Immature natural killer cell (primary cell): ENCODE results near the gene GATA3. TPM values are rescaled to one million over a fixed set of nuclear protein-coding genes. Genes with fewer than 3 reads are reported as not detected.
A peak's percentile ranks its signal among the peaks of the same experiment; 100 is the strongest.

Experiments
- DNase-seq, 3 donors: peaks; one replicate each; pipeline ENCODE4 v3.0.0; 2022; ENCODE audit warnings: mixed read lengths in 1 of 3
- H3K27ac Mint-ChIP-seq, 6 donors: one replicate each; pipeline ENCODE4 v1.8.0; 2020; ENCODE audit warnings: mixed read lengths in 6 of 6, mild to moderate bottlenecking in 5 of 6, inconsistent platforms in 4 of 6, moderate library complexity in 3 of 6
- H3K27me3 Mint-ChIP-seq, 3 donors: one replicate each; pipeline ENCODE4 v1.8.0; 2020 to 2021; ENCODE audit warnings: low read depth in 3 of 3, mild to moderate bottlenecking in 3 of 3, mixed read lengths in 3 of 3, moderate library complexity in 3 of 3, inconsistent platforms in 1 of 3
- H3K36me3 Mint-ChIP-seq, 3 donors: one replicate each; pipeline ENCODE4 v1.8.0; 2020; ENCODE audit warnings: mixed read lengths in 3 of 3, inconsistent platforms in 2 of 3, mild to moderate bottlenecking in 2 of 3
- H3K4me1 Mint-ChIP-seq, 2 donors: one replicate each; pipeline ENCODE4 v1.8.0; 2020; ENCODE audit warnings: inconsistent platforms in 2 of 2, mild to moderate bottlenecking in 2 of 2, mixed read lengths in 2 of 2, moderate library complexity in 1 of 2
- H3K4me3 Mint-ChIP-seq, 5 donors: one replicate each; pipeline ENCODE4 v1.8.0; 2020; ENCODE audit warnings: mild to moderate bottlenecking in 5 of 5, mixed read lengths in 5 of 5, inconsistent platforms in 3 of 5, moderate library complexity in 3 of 5
- H3K9me3 Mint-ChIP-seq, 6 donors: one replicate each; pipeline ENCODE4 v1.8.0; 2020; ENCODE audit warnings: mild to moderate bottlenecking in 6 of 6, mixed read lengths in 6 of 6, inconsistent platforms in 4 of 6, moderate library complexity in 3 of 6
- polyA plus RNA-seq, 3 donors: library from polyadenylated mRNA; unstranded; fragments of 300-500 nt; fragmentation: Illumina TruSeq; gene quantifications; one replicate each; pipeline ENCODE4 v1.2.3, GENCODE V29; 2021

GATA3 gene
- polyA plus RNA-seq, 3 donors from 2014 or later, result 27.2 to 52.1 (median 36.8) TPM

- Mint-ChIP-seq H3K4me1 (peaks cover 72 to 75% of the 10 kb centered on the region in 2 donors), H3K4me3 (peak overlapping the region; percentile 95 to 100 (median 96)), H3K36me3 (peaks cover 0 to 9% (median 8%) of the 10 kb centered on the region in 3 donors), H3K27ac (peak overlapping the region; percentile 88 to 99 (median 95)), H3K27me3 (peaks cover 26 to 54% (median 52%) of the 10 kb centered on the region in 3 donors), H3K9me3 (peaks cover 0 to 4% (median 0%) of the 10 kb centered on the region in 6 donors)
- no peak for DNase-seq
Observed at GRCh38 chr10:8057636-8058273, 3.3 kb downstream of the GATA3 start.

GRCh38 chr10:8058274-8059111 lies 4.0 kb downstream of the GATA3 start:
- H3K27me3 Mint-ChIP-seq, result peaks cover 20 to 48% (median 46%) of the 10 kb centered on the region in 3 donors
- peaks cover 0 to 4% (median 0%) of the 10 kb centered on the region in 6 donors for H3K9me3 Mint-ChIP-seq
- peak overlapping the region; percentile 81 to 100 (median 89) for H3K4me3 Mint-ChIP-seq
- peak overlapping the region; percentile 92 to 99 (median 98) for H3K27ac Mint-ChIP-seq
- no peak for DNase-seq
- H3K36me3 Mint-ChIP-seq, result peaks cover 4 to 16% (median 8%) of the 10 kb centered on the region in 3 donors
- H3K4me1 Mint-ChIP-seq, result peaks cover 73 to 77% of the 10 kb centered on the region in 2 donors

DNA sequence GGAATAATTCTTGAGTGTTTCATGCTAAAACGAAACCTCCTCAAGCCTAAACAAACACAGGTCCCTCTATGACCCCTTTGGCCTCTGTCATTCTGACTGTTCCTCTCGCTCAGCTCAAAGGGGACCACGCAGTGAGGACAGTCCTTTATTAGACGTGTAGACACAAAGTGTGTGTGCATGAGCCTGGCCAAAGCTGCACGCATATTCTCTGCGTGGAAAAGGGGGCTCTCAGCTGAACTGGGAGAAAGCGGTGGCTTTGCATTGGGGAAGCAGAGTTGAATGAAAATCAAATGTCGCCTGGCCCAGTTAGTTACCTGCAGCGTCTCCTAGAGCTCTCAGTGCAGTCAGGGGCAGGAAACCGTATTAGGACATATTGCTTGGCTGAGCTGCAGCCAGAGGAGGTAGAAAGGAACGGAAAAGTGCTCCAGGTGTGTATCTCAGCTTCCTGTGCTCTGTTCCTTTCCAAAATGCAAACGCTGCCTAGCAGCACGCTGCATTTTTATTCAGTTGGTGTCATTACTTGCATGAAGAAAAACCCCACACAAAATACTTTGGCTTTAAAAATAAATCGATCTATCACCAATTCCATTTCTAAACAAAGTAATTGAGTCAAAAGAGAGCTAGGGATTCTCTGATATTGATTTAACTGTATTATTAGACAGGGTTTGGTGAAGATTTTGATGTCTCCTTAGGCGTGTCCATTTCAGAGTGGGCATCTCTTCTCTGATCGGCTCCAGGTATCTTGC lies 4.9 kb downstream of the GATA3 start:
- Mint-ChIP-seq H3K9me3 (peaks cover 0 to 4% (median 0%) of the 10 kb centered on the region in 6 donors), H3K27me3 (peaks cover 18 to 41% (median 39%) of the 10 kb centered on the region in 3 donors), H3K4me1 (peaks cover 74 to 78% of the 10 kb centered on the region in 2 donors), H3K27ac (peak overlapping the region; percentile 92 to 99 (median 98)), H3K36me3 (peaks cover 7 to 25% (median 8%) of the 10 kb centered on the region in 3 donors), H3K4me3 (peak overlapping the region; percentile 81 to 100 (median 88))
- DNase-seq, result no peak

GRCh38 chr10:8060010-8060703 lies 5.7 kb downstream of the GATA3 start:
- peak; percentile 60 to 64 (median 62) for DNase-seq
- H3K36me3 Mint-ChIP-seq, result peaks cover 8 to 30% (median 10%) of the 10 kb centered on the region in 3 donors
- peaks cover 79 to 82% of the 10 kb centered on the region in 2 donors for H3K4me1 Mint-ChIP-seq
- peak overlapping the region; percentile 81 to 100 (median 88) for H3K4me3 Mint-ChIP-seq
- H3K9me3 Mint-ChIP-seq, result peaks cover 0 to 4% (median 0%) of the 10 kb centered on the region in 6 donors
- H3K27ac Mint-ChIP-seq, result peak overlapping the region; percentile 92 to 99 (median 98)
- peaks cover 13 to 35% (median 34%) of the 10 kb centered on the region in 3 donors for H3K27me3 Mint-ChIP-seq

DNA sequence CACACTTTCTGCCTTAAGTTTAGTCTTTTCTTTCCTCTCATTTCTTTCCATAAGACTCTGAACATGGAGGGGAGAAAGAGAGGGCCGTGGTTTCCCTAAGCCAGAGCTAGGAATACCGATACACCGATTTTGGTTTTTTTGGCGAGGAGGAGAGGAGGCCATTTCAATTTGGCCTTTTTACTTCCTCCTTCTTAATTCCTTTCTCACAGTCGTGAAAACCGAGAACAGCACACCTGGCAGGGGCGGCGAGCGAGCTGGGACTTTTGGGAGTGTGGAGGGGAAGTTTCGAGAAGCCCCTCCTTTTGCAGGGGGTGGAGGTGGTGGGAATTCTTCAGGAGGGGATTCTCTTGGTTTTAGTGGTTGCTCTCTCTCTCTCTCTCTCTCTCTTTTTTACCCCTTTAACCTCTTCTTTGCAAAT lies 6.2 kb downstream of the GATA3 start:
- no peak for DNase-seq
- Mint-ChIP-seq H3K27me3 (peaks cover 12 to 33% (median 32%) of the 10 kb centered on the region in 3 donors), H3K36me3 (peaks cover 11 to 34% (median 13%) of the 10 kb centered on the region in 3 donors), H3K4me1 (peaks cover 84 to 86% of the 10 kb centered on the region in 2 donors), H3K4me3 (peak overlapping the region; percentile 81 to 100 (median 88)), H3K9me3 (peaks cover 0 to 4% (median 0%) of the 10 kb centered on the region in 6 donors), H3K27ac (peak overlapping the region; percentile 92 to 99 (median 98))

GRCh38 chr10:8061274-8062211 lies 7.1 kb downstream of the GATA3 start:
- H3K9me3 Mint-ChIP-seq, result peaks cover 0 to 3% (median 0%) of the 10 kb centered on the region in 6 donors
- H3K27ac Mint-ChIP-seq, result peak overlapping the region; percentile 92 to 99 (median 98)
- DNase-seq, result peak; percentile 82 to 84 (median 84)
- H3K4me1 Mint-ChIP-seq, result peaks cover 89 to 92% of the 10 kb centered on the region in 2 donors
- peak overlapping the region; percentile 81 to 100 (median 88) for H3K4me3 Mint-ChIP-seq
- peaks cover 20 to 42% (median 22%) of the 10 kb centered on the region in 3 donors for H3K36me3 Mint-ChIP-seq
- peaks cover 14 to 39% (median 31%) of the 10 kb centered on the region in 3 donors for H3K27me3 Mint-ChIP-seq

DNA sequence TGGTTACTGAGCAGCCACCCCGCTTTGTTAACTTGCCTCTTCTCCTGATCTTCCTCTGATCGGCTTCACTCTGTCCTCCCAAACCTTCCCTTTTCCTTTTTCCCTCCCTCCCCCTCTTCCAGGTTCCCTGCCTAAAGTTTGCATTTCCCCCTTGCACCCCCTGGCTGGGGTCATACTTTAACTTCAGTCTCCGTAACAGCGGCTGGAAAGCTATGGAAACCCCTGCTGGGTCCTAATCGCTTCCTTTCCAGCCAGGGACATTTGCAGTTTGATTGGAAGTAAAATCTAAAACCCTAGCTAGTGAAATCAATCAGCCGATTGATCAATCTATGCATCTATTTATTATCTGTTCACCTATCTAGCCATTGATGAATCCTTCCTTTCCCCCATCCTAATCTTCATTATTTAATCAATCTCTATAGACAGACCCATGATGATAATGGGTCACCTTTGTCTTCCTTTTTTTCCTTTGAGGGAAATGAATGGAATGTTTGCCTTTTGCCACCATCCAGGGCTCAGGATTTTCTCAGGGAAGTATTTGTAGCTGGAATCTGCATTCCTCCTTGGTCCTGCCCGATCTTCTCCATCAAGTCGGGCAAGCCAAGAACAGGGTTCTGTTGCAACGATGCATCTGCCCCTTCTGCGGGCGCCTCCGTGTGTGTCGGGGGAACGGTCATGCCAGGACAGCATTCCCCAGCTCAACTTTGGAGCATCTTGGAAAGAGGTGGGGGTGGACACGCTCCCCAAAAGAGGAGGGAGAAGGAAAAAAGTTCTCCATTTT lies 8.8 kb downstream of the GATA3 start:
- Mint-ChIP-seq H3K36me3 (peaks cover 27 to 56% (median 31%) of the 10 kb centered on the region in 3 donors), H3K27ac (peak overlapping the region; percentile 92 to 99 (median 98)), H3K4me3 (peak overlapping the region; percentile 81 to 100 (median 88)), H3K27me3 (peaks cover 14 to 35% (median 27%) of the 10 kb centered on the region in 3 donors), H3K9me3 (no peaks in the 10 kb centered on the region), H3K4me1 (peaks cover 89 to 91% of the 10 kb centered on the region in 2 donors)
- DNase-seq, result no peak

- peak overlapping the region in 1 of 5 donors; percentile 58 for H3K4me3 Mint-ChIP-seq
- no peak for DNase-seq
- peaks cover 27 to 59% (median 31%) of the 10 kb centered on the region in 3 donors for H3K36me3 Mint-ChIP-seq
- H3K4me1 Mint-ChIP-seq, result peaks cover 88 to 95% of the 10 kb centered on the region in 2 donors
- peak overlapping the region; percentile 76 to 99 (median 88) for H3K27ac Mint-ChIP-seq
- H3K27me3 Mint-ChIP-seq, result peaks cover 14 to 35% (median 27%) of the 10 kb centered on the region in 3 donors
- no peaks in the 10 kb centered on the region for H3K9me3 Mint-ChIP-seq
Observed at GRCh38 chr10:8063935-8064334, 9.4 kb downstream of the GATA3 start.

DNA sequence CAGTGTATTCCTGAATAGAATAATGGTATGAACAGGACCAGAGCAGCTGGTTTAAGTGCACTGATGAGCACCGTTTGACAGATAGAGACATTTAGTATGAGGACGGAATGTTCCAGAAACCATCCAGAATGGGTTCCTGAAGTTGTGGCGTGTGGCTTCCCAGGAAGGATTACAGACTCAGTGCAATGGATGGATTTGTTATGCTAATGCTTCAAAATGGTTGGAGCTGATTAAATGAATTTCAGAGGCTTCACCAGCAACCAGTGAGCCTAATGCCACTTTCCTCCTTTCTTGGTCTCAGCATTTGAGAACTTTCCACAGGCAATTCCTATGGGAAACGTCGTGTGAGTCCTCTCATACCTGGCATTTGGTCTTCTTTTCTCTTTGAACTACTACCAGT lies 9.9 kb downstream of the GATA3 start:
- H3K9me3 Mint-ChIP-seq, result no peaks in the 10 kb centered on the region
- peaks cover 31 to 64% (median 35%) of the 10 kb centered on the region in 3 donors for H3K36me3 Mint-ChIP-seq
- peak overlapping the region; percentile 64 to 99 (median 82) for H3K27ac Mint-ChIP-seq
- peaks cover 87 to 95% of the 10 kb centered on the region in 2 donors for H3K4me1 Mint-ChIP-seq
- peak overlapping the region in 2 of 5 donors; percentile 21 to 58 for H3K4me3 Mint-ChIP-seq
- H3K27me3 Mint-ChIP-seq, result peaks cover 14 to 38% (median 28%) of the 10 kb centered on the region in 3 donors
- no peak for DNase-seq

- peak overlapping the region; percentile 70 to 84 (median 74) for H3K27ac Mint-ChIP-seq
- peaks cover 9 to 32% (median 21%) of the 10 kb centered on the region in 3 donors for H3K27me3 Mint-ChIP-seq
- peaks cover 31 to 66% (median 32%) of the 10 kb centered on the region in 3 donors for H3K36me3 Mint-ChIP-seq
- no peak for DNase-seq
- H3K4me1 Mint-ChIP-seq, result peaks cover 80 to 95% of the 10 kb centered on the region in 2 donors
- peak overlapping the region; percentile 1 to 71 (median 60) for H3K4me3 Mint-ChIP-seq
- H3K9me3 Mint-ChIP-seq, result no peaks in the 10 kb centered on the region
Observed at GRCh38 chr10:8065651-8066050, 11.2 kb downstream of the GATA3 start.

DNA sequence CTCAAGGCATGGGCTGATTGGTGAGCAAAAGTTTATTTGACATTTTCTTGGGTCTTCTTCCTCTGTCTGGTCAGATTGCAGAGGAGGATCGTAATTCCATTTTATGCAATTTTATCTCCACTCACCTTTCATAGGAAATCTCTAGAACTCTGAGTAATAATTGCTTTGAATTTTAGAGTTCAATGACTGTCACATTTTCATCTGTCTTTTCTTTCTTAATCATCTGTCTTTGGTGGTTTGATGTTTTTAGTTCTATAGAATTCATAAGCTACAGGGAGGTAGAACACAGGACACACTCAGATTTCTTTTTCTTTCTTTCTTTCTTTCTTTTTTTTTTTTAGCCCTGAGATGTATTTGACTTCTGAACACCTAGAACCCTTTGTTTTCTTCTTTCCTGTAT lies 11.6 kb downstream of the GATA3 start:
- no peaks in the 10 kb centered on the region for H3K9me3 Mint-ChIP-seq
- peaks cover 6 to 27% (median 16%) of the 10 kb centered on the region in 3 donors for H3K27me3 Mint-ChIP-seq
- H3K4me3 Mint-ChIP-seq, result peak overlapping the region; percentile 3 to 71 (median 60)
- peak overlapping the region; percentile 70 to 84 (median 74) for H3K27ac Mint-ChIP-seq
- H3K4me1 Mint-ChIP-seq, result peaks cover 79 to 95% of the 10 kb centered on the region in 2 donors
- DNase-seq, result no peak
- H3K36me3 Mint-ChIP-seq, result peaks cover 31 to 69% (median 37%) of the 10 kb centered on the region in 3 donors
